HG03196 (cell line): ENCODE results near the gene RAB38.

Source experiments
- ATAC-seq: cut with Tn5 transposase; IDR thresholded peaks from one replicate; pipeline ENCODE4 v1.9.1; 2021; ENCODE audit not compliant: unreplicated experiment

Gene RAB38

GRCh38 chr11:88170673-88171072 is 4.6 kb downstream of the RAB38 start:
- no peak for ATAC-seq

- ATAC-seq = no peak
These were observed 5.4 kb downstream of the RAB38 start for GRCh38 chr11:88169881-88170280.

- no peak for ATAC-seq
These were observed 5.8 kb downstream of the RAB38 start for GRCh38 chr11:88169471-88169870.

- ATAC-seq = no peak
These were observed 7.4 kb downstream of the RAB38 start for GRCh38 chr11:88167853-88168252.

GRCh38 chr11:88164806-88165585 is 10.2 kb downstream of the RAB38 start:
- ATAC-seq = no peak

GRCh38 chr11:88164320-88164719 is 10.9 kb downstream of the RAB38 start:
- ATAC-seq = no peak

- ATAC-seq = no peak
These were observed 17.2 kb downstream of the RAB38 start for GRCh38 chr11:88158081-88158480.

GRCh38 chr11:88157370-88157769 is 17.9 kb downstream of the RAB38 start:
- no peak for ATAC-seq

GRCh38 chr11:88152381-88152780 is 22.9 kb downstream of the RAB38 start:
- ATAC-seq = no peak

- ATAC-seq = no peak
These were observed 23.5 kb downstream of the RAB38 start for GRCh38 chr11:88151709-88152265.

GRCh38 chr11:88146106-88146505 is 29.1 kb downstream of the RAB38 start:
- ATAC-seq = no peak

- ATAC-seq = no peak
These were observed 35.4 kb downstream of the RAB38 start for GRCh38 chr11:88139865-88140264.

- no peak for ATAC-seq
These were observed 43.3 kb downstream of the RAB38 start for GRCh38 chr11:88131764-88132470.

GRCh38 chr11:88122956-88123355 is 52.3 kb downstream of the RAB38 start:
- no peak for ATAC-seq

GRCh38 chr11:88119561-88119960 is 55.7 kb downstream of the RAB38 start:
- ATAC-seq = no peak

GRCh38 chr11:88117281-88117858 is 57.9 kb downstream of the RAB38 start:
- ATAC-seq = no peak

GRCh38 chr11:88115828-88116755 is 59.2 kb downstream of the RAB38 start:
- ATAC-seq = no peak

GRCh38 chr11:88114486-88115045 is 60.7 kb downstream of the RAB38 start:
- ATAC-seq = no peak

- no peak for ATAC-seq
These were observed 68.6 kb downstream of the RAB38 start for GRCh38 chr11:88106666-88107065.

GRCh38 chr11:88105951-88106350 is 69.3 kb downstream of the RAB38 start:
- ATAC-seq = no peak
